Body of pancreas (tissue), 4 donors: ENCODE data around the gene IL17RB. TPM values are rescaled to one million over a fixed set of nuclear protein-coding genes. Genes with fewer than 3 reads are reported as not detected.

ENCODE experiments used
- ATAC-seq: fragments of 150-250 bp; one replicate; pipeline ENCODE4 v1.9.1; 2016
- DNase-seq, 4 donors: peaks; one replicate each; pipeline ENCODE4 v3.0.0-alpha.2; 2019
- H3K27ac ChIP-seq, 4 donors: fragments of 200-600 bp; sonication (generic); 1 replicate in 3 of 4; 2 replicates in 1 of 4; pipeline versions ENCODE4 v1.5.1 to v1.6.1; 2016 to 2019; ENCODE audit warnings: mild to moderate bottlenecking in 1 of 4, mixed read lengths in 1 of 4, moderate library complexity in 1 of 4
- H3K27me3 ChIP-seq, 2 donors: fragments of 200-600 bp; sonication (generic); one replicate each; pipeline ENCODE4 v1.6.0; 2016; ENCODE audit warnings: mild to moderate bottlenecking in 1 of 2
- H3K36me3 ChIP-seq, 2 donors: fragments of 200-600 bp; sonication (generic); replicated peaks in 1 of 2; 2 replicates each; pipeline ENCODE4 v1.5.1; 2016; ENCODE audit warnings: low read depth in 2 of 2; ENCODE audit not compliant: insufficient read depth in 1 of 2
- H3K4me1 ChIP-seq: fragments of 200-600 bp; sonication (generic); one replicate; pipeline ENCODE4 v1.6.0; 2016
- H3K4me3 ChIP-seq, 2 donors: fragments of 200-600 bp; sonication (generic); 1 replicate in 1 of 2; 2 replicates in 1 of 2; pipeline ENCODE4 v1.5.1; 2016 to 2019
- H3K9me3 ChIP-seq, 3 donors: fragments of 200-600 bp; sonication (generic); 1 replicate in 2 of 3; 2 replicates in 1 of 3; pipeline ENCODE4 v1.5.1; 2016
- POLR2A ChIP-seq, 3 donors: fragments of 450-650 bp; IDR thresholded peaks; one replicate each; pipeline ENCODE4 v1.6.1; 2016; ENCODE audit warnings: antibody characterized with exemption in 3 of 3, mild to moderate bottlenecking in 2 of 3
- WGBS, 2 donors: methylation state at CpG; one replicate each; pipeline ENCODE4 v1.1.5; 2017; 5-methylcytosine and 5-hydroxymethylcytosine counted together
- intact Hi-C: fragments of 100-400 bp; cut with DNase I; formaldehyde crosslinking; loops from one replicate; pipeline ENCODE4 v1.15.1; 2023
- total RNA-seq, 2 donors: library from RNA; depleted of rRNA; stranded (reverse); fragments of >200 nt; gene quantifications; one replicate each; pipeline ENCODE4 v1.1.0, GENCODE V29; 2016
- TF ChIP-seq, protein P1 (sequence below), 7 experiments: fragments of 450-650 bp in 4 of 7; fragments of 200-600 bp in 3 of 7; sonication (generic) in 3 of 7; IDR thresholded peaks; one replicate each; pipeline ENCODE4 v1.5.1; 2016 to 2019; ENCODE audit warnings: antibody characterized with exemption in 7 of 7

The IL17RB gene
- total RNA-seq, 2 donors from 2014 or later = 16.5 to 17.6 TPM

DNA sequence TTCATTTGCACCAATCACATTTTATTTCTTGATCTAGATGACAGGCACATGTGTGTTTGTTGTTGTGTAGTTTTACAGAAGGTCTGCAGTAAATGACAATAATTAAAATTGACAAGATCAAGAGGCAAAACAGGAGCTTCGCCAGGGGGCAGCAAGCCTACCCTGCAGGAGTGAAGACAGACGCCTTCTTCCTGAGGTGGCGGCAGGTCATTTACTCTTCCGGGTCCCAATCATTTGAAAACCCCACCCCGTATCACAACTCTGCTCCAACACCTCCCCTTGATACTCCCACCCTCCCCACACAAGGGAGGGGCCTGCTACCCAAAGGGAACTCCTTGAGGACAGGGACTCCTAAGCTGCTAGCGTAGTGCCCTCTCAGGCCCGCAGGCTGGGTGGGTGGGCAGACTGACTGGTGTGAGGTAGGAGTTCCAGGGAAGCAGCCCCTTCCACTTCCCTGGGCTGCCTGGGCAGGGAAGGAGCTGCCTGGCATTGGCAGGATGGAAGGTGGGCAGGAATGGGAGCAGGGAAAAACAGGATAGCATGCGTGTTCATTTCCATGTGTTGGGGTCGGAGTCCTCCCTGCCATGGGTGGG lies 13.2 kb upstream of the IL17RB start:
- Histone ChIP-seq H3K36me3 (peaks cover 0 to 3% of the 10 kb centered on the region in 2 donors), H3K4me3 (no peak overlapping the region), H3K9me3 (no peaks in the 10 kb centered on the region), H3K27ac (no peak overlapping the region), H3K27me3 (no peaks in the 10 kb centered on the region), H3K4me1 (peaks cover 18% of the 10 kb centered on the region)
- no peak for TF ChIP-seq POLR2A (IDR thresholded peaks at IDR 0.05)
- TF ChIP-seq, protein P1, sequence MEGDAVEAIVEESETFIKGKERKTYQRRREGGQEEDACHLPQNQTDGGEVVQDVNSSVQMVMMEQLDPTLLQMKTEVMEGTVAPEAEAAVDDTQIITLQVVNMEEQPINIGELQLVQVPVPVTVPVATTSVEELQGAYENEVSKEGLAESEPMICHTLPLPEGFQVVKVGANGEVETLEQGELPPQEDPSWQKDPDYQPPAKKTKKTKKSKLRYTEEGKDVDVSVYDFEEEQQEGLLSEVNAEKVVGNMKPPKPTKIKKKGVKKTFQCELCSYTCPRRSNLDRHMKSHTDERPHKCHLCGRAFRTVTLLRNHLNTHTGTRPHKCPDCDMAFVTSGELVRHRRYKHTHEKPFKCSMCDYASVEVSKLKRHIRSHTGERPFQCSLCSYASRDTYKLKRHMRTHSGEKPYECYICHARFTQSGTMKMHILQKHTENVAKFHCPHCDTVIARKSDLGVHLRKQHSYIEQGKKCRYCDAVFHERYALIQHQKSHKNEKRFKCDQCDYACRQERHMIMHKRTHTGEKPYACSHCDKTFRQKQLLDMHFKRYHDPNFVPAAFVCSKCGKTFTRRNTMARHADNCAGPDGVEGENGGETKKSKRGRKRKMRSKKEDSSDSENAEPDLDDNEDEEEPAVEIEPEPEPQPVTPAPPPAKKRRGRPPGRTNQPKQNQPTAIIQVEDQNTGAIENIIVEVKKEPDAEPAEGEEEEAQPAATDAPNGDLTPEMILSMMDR (IDR thresholded peaks at IDR 0.05) = no peak
- 84% methylated on average over 9 of the region's 9 CpGs for WGBS, 2 donors
- peak in 1 of 4 donors; percentile 9 for DNase-seq
- intact Hi-C loops = no loop called here
- no peak for ATAC-seq

DNA sequence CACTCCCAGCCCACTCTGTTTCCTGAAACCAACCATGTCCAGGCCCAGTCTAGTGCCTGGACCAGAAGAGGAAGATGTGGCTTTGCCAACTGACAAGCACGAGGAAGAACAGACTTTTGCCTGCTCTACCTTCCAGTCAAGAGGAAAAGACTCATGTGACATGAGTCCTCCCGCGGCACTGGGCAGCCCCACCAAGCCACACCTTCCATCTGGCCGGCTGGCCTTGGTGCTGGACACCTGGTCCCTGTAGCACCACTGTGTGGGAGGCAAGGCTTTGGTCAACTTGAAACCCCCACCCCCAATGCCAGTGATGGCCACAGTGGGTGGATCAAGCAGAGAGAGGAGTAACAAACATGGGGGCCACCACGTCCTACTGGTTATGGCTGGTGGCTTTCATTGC lies 12.7 kb upstream of the IL17RB start:
- Histone ChIP-seq H3K27me3 (no peaks in the 10 kb centered on the region), H3K4me1 (peaks cover 18% of the 10 kb centered on the region), H3K9me3 (no peaks in the 10 kb centered on the region), H3K36me3 (peaks cover 0 to 3% of the 10 kb centered on the region in 2 donors), H3K4me3 (no peak overlapping the region), H3K27ac (no peak overlapping the region)
- intact Hi-C loops = no loop called here
- DNase-seq (peak in 1 of 4 donors; percentile 8), ATAC-seq (no peak)
- TF ChIP-seq, protein P1 (IDR thresholded peaks at IDR 0.05) = no peak
- WGBS, 2 donors = 83 to 88% methylated on average over 5 of the region's 5 CpGs

DNA sequence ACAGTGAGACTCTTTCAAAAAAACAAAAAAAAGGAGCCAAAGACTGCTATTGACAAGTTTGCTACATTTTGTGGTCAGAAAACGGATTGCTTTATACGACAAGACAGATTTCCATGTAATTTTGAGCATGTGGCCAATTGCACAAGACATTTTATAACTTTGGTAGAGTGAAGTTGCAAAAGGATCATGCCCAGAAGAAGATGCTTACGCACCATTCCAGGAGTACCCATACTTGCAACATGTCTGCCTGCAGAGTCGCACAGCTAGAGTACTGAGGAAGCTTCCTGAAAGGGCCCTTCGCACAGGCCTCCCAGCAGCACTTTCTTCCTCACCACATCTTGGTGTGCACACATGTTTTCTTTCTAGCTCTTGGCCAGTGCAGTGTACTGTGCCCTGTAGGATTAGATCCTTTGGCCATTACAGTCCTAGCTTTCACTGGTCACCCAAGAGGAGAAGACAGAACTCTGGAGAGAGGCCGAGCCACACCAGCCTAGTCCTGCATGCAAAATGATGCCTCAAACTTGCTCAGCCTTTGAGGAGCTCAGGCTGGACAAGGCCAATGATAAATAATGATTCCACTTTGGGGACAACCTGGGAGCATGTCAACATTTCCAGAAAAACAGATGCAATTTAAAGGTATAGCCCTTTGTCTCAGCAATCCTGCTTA lies 11.8 kb upstream of the IL17RB start:
- intact Hi-C loops = no loop called here
- no peaks in the 10 kb centered on the region for H3K9me3 ChIP-seq
- no peak overlapping the region for H3K27ac ChIP-seq
- no peak for ATAC-seq
- H3K27me3 ChIP-seq = no peaks in the 10 kb centered on the region
- 87 to 92% methylated on average over 6 of the region's 6 CpGs for WGBS, 2 donors
- no peak overlapping the region for H3K4me3 ChIP-seq
- H3K4me1 ChIP-seq = peaks cover 18% of the 10 kb centered on the region
- no peak for TF ChIP-seq POLR2A (IDR thresholded peaks at IDR 0.05)
- TF ChIP-seq, protein P1 (IDR thresholded peaks at IDR 0.05) = no peak
- DNase-seq = no peak
- peaks cover 0 to 3% of the 10 kb centered on the region in 2 donors for H3K36me3 ChIP-seq

DNA sequence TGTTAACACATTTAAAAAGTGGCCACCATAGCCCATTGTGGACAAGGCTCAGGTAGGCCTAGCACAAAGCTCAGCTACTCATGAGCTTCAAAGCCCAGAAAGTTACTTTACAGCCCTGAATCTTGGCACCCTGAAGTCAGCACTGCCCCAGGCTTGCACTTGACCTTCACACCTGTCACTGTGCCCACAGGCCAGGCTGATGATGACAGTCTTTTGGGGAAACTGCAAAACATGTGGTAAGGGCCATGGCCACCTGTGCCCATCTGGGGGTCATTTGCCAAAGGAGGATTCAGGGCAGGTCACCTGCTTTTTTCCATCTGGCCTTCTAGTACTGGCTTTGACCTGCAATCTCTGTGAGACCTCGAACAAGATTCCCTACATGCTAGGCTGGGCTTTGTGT lies 11.1 kb upstream of the IL17RB start:
- intact Hi-C loops = no loop called here
- TF ChIP-seq POLR2A (IDR thresholded peaks at IDR 0.05) = no peak
- TF ChIP-seq, protein P1 (IDR thresholded peaks at IDR 0.05) = no peak
- ATAC-seq = no peak
- no peak overlapping the region for H3K27ac ChIP-seq
- H3K36me3 ChIP-seq = peaks cover 0 to 3% of the 10 kb centered on the region in 2 donors
- peak in 1 of 4 donors; percentile 38 for DNase-seq
- no peaks in the 10 kb centered on the region for H3K27me3 ChIP-seq
- H3K4me1 ChIP-seq = peaks cover 18% of the 10 kb centered on the region
- 30% methylated on average over 1 of the region's 1 CpG for WGBS, 2 donors
- no peaks in the 10 kb centered on the region for H3K9me3 ChIP-seq
- no peak overlapping the region for H3K4me3 ChIP-seq
